T-helper 1 cell (primary cell): ENCODE measurements around the gene SLC4A4.

Source experiments
- DNase-seq, 5 donors: peaks; one replicate each; pipeline ENCODE4 v3.0.0-alpha.2; 2012 to 2020

Gene SLC4A4

DNA sequence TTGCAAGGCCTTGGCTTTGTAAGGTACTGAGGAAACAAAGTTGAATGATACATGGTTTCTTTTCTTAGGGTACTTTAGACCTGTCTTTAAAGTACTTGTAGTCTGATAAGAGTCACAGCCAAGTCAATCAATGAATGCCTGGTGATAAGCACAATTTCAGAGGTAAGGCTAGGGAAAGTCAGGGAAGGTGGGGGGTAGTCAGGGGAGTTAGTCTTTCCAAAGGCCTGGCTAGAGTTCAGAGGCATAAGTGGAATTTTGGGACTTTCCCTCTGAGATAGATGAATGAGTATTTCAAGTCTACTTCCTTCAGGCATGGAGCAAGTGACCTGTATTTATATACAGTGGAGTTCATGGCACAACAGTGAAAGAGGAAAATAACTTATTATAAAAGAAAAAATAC is 78.3 kb downstream of the SLC4A4 start:
- no peak for DNase-seq

DNA sequence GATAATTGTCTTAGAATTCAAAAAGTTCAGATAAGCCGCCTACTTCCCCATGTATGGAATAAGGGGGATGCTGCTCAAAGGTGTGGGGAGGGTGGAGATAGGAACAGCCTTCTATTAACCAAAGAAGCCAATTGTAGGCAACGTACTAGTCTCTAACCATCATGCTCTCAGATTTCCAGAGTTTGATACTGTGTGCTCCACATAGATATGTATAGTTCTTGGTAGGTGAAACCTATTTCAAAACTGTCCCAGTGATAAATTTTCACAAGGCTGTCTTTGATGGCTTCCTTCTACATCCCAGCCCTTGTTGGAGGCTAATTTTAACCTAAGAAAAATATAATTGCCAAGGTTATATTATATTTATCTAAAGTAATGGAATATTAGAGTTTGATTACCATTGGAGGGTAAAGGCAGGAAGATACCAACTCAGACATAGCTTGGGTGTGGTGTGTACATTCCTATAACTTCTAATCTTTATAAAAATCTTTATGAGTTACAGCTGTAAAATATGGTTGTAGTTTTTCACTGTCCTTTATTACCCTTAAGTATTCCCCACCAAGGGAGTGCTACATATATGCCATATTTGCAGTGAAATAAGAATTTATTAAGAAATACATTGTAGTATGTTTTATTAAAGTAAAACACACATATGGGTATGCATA is 87.7 kb downstream of the SLC4A4 start:
- DNase-seq = no peak

DNA sequence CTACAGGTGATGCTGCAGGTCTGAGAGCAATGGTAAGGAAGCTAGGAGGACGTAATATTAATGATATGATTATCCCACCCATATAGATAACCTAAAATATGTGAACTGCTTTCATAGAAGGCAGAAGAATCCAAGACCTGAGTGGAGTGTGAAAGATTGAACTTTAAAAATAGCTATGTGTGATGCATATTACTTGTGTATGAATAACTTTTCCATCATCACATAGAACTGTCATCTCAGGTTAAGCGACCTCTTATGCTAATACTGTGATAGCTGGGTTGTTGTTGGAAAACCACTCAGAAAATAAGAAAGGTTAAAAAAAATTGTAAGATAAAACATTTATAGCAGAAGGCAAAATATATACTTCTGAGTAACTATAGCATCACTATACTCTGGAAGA is 90.3 kb downstream of the SLC4A4 start:
- no peak for DNase-seq

DNA sequence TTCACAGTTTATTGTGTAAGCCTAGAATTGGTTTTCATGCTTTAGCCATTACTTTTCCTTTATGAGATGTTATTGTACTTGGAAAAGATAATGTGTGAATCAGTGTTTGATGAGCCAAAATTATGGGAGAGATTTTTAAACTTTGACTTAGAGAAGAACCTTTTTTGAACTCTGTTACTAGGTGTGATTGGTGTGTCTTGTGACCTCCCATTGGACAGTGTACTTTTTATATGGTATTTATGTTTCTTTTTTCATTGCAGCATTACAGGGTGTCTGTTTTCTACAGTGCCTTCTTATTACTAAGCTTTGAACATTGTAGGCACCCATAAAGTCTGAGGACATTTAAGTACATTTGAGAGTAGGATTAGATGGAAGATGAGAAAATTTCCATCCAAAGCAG is 91.1 kb downstream of the SLC4A4 start:
- no peak for DNase-seq

DNA sequence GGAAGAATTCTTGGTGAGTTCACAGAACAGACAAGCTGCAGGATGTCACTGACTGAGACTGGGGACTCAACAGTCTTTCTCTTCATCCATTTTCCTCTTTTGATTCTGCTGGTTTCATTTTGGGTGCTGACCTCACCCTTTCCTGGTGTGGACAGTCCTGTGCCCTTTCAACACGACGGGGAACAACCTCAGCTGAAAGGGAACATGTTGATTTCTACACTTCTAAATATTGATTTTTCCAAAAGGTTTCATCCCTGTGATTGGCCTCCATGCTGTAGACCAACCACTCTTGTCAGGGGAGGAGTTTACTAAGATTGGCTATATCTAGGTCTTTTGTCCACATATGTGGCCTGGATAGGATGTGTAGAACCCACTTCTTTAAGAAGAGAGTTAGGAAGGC is 91.8 kb downstream of the SLC4A4 start:
- no peak for DNase-seq

DNA sequence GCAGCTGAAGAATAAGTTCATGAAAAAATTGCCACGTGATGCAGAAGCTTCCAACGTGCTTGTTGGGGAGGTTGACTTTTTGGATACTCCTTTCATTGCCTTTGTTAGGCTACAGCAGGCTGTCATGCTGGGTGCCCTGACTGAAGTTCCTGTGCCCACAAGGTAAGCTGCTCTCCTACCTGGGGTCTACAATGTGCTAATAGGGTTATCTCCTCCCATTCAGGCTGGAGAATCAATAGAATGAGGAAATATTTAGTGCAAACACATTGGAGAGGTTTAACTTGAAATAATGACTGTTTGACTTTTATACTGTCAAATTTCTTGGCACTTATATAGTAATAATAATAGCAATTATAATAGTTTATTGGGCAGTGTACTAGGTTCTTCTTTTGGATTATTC is 101.8 kb downstream of the SLC4A4 start:
- no peak for DNase-seq

DNA sequence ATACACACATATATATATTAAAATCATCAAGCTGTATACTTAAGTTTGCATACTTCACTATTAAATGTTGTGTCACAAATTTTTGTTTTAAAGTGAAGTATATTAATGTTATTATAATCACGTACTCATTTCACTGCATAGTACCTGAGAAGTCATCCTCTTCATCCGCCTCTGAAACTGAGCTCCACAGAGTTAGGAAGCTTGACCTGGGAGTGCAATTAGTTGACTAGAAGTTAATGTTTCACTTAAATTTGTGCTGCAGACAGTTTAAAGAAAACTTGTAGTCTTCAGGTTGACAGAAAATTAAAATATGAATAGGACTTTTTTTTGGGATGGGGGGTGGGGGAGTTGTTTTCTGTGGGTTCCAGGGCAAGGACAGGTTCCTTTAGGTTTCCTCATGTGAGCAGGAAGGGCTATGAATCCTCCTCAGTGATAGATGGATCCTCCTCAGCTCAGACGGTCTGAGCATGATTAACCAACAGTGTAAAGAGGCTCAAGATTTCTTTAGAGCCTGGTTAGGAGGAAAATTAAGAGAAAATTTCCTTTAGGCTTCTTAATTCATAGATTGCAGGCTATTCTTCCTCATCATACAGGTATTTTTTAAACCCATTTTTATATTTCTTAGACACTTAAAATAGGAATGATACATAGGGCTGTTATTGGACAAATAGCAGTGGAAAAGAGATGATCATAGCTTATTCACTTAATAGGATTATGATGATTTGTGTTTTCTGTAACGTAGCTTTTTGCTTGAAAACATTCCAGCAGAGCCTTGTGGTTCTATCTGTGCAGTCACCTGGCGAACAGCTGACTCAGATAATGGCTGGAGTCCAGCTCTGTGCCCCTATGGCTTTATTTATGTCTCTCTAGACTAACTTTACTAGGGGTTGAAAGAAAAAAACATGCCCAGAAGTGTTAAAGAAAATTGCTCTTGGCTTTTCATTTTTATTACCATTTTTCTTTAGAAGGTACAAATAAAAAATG is 102.7 kb downstream of the SLC4A4 start:
- no peak for DNase-seq

DNA sequence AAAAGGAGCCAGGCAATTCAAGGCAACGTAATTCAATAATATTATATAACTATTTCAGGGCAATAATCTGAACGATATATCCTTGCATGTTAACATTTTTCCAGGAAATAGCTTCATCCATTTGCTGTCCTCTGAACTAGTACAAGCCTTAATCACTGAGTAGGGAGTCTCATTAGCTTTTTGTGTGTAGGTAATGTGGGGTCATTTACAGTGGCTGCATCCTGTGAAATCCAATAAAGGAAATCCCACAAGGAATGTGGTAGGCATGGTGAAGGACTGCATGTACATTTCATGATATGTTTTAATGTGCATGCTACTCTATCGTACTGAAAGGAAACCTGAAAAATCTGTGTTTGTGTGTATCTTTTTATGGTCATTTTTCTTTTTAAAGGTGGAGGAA is 103.5 kb downstream of the SLC4A4 start:
- no peak for DNase-seq

DNA sequence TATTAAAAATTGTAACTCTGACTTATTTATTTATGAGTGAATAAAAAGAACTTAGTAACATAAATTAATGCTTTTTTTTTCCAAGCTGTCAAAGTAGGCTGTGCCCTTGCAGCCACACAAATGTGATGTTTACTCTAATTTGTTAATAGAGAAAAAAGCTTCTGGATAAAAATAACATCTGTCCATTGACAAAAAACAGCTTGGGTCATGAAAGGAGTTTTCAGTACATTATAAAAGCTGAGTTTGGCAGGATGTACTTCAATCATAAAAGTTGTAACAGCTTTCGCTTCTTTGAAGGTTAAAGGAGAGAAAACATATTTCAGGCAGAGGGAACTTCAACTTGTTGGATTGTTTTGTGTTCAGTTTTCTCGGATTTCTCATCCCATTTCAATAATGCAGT is 105.6 kb downstream of the SLC4A4 start:
- no peak for DNase-seq

DNA sequence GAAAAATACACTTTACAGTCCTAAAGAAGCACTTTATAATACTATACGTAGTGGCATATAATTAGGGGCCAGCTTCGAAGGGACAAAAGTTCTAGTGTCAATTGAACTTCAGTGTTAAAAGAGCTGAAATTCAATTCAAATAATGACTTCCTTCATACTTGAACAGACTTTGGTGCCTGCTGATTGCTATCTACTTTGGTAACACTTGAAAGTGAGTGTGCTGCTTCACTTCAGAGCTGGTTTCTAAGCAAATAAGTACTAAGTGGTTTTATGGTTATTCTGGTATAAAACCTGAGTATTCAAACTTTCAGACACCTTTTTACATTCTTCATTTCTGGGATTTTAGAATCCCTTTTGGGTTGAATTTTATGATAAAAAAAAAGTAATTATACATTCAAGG is 107.0 kb downstream of the SLC4A4 start:
- DNase-seq = no peak

DNA sequence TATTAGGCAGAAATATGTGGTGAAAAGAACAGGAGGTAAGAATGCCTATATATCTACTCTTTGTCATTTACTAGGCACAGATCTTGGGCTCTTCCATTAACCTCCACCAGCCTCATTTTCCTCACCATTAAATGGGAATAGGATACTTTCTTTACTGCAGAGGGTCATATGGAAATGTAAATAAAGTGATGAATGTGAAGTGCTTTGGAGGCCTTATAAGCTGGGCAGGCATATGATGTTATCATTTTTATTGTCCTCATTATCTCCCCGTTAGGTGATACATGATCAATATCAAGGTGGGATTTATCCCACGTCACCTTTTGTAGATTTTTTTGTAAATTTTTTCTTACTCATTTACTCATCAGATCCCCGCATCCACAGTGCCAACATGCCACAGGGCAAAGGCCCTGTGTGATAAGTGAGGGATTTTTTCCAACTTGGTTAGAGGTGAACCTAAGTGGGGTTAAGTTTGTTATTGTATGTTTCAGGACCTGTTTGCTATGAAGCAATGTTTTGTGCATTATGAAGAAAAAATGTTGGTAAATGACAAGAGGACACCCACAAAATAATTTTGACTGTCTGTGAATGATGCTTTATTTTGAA is 107.8 kb downstream of the SLC4A4 start:
- no peak for DNase-seq

DNA sequence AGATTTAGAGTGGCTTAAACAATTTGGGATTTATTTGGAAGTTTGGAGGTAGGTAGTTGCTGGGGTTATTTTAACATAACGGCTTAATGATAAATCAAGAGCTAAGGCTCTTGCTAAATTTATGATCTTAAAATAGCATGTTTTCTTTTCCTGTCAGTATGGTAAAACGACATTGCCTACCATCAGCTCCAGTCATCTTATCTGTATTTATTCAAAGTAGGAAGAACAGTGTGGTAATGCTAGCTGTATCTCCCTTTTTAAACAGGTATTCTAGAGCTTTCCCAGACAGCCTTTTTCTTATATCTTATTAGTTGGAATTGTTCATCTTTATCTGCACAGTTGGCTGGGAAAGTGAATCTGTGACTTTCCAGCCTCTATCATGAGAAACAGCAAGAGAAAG is 110.2 kb downstream of the SLC4A4 start:
- DNase-seq = no peak

DNA sequence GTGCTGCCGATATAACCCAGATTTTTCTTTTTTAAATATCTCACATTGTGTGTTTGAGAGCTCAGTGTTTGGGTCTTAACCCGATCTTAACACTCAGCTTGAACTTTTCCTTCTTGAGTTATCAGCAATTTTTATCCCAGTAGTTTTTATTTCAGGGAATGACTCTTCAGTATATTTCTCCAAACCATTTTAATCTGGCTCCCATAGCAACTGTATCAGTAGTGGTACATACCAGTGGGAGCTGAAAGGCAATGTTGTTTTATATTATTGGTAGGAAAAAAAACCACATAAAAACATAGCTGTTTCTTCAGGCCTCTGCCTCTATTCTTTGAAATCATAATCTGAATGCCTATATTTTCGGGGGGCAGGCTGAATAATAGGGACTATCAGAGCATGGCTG is 111.1 kb downstream of the SLC4A4 start:
- DNase-seq = no peak

DNA sequence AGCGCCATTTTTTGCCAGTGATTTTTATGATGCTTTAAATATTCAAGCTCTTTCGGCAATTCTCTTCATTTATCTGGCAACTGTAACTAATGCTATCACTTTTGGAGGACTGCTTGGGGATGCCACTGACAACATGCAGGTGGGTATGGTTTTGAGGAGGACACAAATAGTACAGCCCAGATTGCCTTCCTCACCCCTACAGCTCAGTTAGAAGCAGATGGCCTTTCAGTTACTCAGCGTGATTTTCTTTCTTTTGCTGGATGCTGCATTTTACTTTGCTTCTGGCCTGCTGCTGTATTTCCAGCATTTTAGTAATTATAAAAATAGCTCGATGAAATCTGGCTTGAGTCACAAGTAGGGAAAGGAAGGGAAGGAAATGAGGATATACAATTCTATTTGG is 114.7 kb downstream of the SLC4A4 start:
- DNase-seq = no peak

DNA sequence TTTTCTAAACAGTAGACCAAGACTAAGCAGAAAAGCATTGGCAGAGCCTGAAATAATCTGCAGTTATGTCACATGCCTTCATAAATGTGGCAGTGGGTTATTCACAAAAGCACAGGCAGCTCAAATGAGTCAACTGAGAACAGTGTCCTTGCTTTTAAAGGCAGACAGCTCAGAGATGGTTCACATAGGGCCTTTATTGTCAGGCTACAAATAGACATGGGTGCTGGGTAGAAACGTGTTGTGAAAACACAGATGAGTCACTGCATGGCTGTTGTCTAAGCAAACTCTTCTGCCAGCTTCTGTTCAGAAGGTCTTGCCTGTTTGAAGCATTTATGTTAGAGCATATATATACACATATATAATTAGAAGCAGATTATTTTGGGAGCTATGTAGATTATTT is 118.0 kb downstream of the SLC4A4 start:
- DNase-seq = no peak

DNA sequence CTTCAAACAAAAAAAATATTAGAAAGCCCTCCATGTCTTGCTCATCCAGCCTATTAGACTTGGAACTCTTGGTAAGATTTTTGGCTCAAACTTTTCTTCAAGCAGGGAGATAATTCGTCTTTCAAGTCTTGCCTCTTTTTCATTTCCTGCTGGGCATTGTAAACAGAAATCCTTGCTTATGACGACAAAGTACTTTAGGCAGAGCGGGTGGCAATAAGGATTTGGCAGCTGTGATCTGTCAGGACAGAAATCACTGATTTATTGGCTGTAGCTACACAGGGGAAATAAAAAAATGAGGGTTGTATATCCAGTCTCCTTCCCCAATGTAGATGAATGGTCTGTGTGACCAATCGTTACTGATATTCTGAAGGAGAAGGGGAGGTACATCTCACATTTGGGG is 121.6 kb downstream of the SLC4A4 start:
- DNase-seq = no peak

DNA sequence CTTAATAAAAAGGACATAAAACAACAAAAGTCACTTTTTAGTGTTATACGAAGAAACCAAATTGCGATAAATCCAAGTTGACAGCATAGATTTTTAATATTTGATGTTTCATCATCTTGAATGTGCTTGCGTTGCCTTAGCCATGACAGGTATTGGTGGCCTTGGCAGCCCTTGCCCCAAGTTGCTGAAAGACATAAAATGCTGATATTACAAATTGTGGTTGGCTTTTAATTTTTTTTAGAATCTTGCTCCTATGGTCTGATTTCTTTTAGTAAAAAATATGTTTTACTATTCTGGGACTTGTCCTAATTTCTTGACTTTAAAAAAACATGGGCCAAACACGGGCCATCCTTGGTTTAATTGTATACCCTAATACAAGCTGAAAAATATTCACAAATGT is 122.6 kb downstream of the SLC4A4 start:
- DNase-seq = no peak

DNA sequence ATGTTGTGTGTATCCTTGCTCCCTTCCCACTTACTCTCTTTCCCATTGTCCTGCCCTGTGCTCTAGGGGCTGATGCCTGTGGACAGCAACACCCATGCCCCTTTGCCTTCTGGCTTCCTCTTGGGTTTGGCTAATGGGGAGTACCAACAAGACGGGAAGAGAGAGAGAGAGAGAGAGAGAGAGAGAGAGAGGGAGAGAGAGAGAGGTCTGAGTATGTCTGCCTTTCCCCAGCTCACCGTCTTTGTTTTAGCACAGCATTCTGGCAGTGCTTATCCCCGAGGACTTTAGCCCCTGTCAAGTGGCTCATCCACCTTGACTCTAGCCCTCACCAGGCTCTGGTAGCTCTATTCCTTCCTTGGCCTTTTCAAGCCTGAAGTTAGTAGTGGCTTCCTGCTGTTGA is 128.0 kb downstream of the SLC4A4 start:
- no peak for DNase-seq

DNA sequence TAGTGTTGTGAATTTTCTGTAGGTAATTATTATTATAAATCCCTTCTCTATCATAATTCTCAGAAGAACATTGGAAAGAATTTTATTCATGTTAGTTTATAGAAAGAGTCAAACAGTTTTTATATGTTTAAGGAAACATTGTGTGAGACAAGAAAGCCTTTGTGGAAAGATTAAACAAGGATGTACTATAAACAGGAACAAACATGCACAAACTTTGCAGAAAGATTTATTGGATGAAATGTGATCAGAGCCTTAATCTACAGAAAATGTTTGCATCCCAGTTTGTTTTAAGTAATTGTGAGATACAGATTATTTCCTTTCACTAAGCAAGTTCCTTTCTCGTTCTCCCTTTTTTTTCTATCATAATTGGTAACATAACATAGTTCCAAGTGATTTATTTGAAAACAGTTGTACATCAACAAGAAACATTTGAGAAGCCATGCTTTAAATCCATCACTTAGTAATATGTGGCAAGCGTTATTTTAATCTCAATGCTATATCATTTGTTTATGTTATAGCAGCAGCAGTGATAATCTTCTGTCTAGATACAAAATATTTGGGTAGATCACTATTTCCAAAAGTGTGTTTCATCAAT is 129.4 kb downstream of the SLC4A4 start:
- no peak for DNase-seq

DNA sequence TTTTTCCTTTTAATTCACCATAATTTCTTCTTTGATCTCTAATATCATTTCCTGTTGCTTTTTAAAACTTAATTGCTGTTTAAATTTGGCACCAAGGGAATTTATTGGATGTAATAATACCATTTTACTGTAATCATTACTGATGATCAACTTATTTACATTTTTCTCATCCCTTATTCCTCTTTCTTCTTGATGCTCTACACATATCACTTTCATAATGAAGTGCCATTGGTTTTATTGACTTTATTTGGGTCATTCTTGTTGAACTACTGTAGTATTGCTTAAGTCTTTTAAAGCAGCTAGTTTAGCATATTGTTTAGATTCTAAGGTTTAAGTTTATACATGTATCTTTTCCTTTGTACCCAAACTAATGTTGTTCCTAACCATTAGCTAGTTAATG is 130.7 kb downstream of the SLC4A4 start:
- no peak for DNase-seq

DNA sequence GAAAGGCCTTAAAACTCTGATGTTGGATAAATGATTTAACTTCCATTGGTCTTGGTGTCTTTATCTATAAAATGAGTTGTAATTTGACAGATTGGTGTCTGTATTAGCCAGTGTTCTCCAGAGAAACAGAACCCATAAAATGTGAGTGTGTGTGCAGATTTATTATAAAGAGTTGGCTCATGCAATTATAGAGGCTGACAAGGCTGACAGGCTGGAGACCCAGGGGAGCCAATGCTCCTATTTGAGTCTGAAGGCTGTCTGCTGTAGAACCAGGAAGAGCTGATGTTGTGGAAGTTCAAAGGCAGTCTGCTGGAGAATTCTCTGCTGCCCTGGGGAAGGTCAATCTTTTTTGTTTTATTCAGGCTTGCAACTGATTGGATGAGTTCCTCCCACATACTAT is 131.7 kb downstream of the SLC4A4 start:
- DNase-seq = no peak

DNA sequence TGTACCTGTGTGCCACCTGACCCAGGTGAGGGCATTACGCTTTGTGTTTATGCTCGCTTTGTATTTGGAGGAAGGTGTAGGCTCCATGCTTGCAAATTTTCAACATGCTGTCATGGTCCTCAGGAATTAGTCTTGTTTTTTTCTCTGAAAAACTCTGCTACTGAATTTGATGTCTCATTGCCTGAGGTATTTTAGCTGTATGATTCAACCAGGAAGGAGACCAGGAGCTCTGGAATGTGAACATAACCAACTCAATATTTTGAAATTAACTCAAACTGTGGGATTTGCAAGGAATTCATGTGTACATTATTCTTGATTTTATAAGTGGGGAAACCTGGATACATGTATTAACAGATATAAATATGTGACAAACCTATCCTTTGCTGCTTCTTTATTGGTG is 134.1 kb downstream of the SLC4A4 start:
- no peak for DNase-seq

DNA sequence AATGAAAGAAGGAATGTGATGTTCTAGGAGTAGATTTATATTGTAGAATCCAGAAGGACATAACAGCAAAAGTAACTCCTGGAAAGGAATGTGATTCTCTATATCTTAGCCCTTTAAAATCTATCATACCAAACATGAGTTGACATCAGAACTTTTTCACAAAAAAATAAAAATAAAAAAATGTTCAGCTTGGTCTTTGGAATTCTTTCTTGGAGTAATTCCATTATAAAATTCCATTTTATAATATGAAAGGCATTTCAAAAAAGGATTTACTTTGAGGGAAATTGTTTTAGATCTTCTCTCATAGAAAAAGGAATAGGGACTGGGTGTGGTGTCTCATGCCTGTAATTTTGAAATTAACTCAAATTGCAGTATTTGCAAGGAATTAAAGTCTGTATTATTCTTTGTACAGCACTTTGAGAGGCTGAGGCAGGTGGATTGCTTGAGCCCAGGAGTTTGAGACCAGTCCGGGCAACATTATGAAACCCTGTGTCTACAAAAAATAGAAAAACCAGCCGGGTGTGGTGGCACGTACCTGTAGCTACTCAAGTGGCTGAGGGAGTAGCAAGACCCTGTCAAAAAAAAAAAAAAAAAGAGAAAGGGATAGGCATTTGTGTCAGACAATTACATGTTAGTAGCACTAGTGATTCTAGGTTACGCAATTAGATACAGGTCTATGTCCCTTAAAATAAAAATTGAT is 134.9 kb downstream of the SLC4A4 start:
- no peak for DNase-seq
